ENCODE measurements around the gene BAZ1A. TPM values are rescaled to one million over a fixed set of nuclear protein-coding genes. Genes with fewer than 3 reads are reported as not detected.

BAZ1A gene
- total RNA-seq, 1 donor from 2014 or later, result 39.4 TPM

DNA sequence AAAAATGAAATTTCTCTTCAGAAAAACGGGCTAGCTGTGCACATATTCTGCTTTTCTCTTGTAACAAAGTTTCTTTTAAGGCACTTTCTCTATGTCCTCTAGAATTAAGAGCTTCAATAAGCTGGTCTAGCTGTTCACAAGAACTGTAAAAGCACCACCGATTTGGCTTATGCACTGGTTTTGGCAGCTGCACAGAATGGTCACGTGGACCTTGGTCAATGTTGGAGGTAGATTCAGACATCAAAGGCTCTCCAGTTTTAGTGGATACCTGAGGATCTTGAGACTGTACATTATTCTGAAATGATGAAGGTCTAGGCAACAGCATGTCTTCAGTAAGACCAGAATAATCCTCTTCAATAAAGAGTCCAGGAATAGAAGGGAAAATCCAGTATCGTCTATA is 99.2 kb downstream of the BAZ1A start:
- H3K4me3 ChIP-seq (ENCODE audit: low read depth, low read length), result no peak overlapping the region
- no peak for DNase-seq (ENCODE audit: low read depth)
- TF ChIP-seq, protein P1, sequence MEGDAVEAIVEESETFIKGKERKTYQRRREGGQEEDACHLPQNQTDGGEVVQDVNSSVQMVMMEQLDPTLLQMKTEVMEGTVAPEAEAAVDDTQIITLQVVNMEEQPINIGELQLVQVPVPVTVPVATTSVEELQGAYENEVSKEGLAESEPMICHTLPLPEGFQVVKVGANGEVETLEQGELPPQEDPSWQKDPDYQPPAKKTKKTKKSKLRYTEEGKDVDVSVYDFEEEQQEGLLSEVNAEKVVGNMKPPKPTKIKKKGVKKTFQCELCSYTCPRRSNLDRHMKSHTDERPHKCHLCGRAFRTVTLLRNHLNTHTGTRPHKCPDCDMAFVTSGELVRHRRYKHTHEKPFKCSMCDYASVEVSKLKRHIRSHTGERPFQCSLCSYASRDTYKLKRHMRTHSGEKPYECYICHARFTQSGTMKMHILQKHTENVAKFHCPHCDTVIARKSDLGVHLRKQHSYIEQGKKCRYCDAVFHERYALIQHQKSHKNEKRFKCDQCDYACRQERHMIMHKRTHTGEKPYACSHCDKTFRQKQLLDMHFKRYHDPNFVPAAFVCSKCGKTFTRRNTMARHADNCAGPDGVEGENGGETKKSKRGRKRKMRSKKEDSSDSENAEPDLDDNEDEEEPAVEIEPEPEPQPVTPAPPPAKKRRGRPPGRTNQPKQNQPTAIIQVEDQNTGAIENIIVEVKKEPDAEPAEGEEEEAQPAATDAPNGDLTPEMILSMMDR (conservative IDR thresholded peaks at IDR 0.05; ENCODE audit: low read depth, low read length), result no peak

DNA sequence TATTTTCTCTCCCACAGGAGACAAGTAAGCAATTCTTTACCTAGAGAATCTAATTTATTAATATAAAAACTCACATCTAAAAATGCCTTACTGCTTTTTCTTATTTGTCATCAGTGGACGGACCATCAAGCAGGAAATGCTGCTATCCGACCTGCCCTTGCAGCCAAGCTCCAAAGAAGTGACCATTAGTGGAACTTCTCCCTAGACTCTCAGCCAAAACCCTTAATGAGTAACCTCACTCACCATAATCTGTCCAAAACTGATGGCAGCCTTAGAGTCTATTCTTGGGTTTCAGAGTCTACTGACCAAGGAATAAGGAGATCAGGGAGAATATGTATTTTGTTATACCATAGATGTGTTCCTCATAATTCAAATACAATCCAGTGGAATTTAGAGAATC is 99.8 kb downstream of the BAZ1A start:
- TF ChIP-seq, protein P1 (conservative IDR thresholded peaks at IDR 0.05; ENCODE audit: low read depth, low read length), result no peak
- no peak for DNase-seq (ENCODE audit: low read depth)
- H3K4me3 ChIP-seq (ENCODE audit: low read depth, low read length), result no peak overlapping the region

DNA sequence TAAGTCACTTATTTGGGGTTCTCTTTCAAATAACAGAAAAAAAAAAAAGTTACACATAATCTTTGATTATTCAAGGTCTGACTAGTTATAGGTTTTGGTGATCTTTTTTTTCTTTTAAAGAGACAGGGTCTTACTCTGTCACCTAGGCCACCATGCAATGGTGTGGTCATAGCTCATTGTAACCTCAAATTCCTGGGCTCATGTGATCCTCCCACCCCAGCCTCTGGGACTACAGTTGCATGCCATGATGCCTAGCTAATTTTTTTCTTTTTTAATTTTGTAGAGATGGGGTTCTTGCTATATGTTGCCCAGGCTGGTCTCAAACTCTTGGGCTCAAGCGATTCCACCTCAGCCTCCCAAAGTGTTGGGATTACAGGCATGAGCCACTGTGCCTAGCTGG is 104.3 kb downstream of the BAZ1A start:
- DNase-seq (ENCODE audit: low read depth), result no peak
- TF ChIP-seq, protein P1 (conservative IDR thresholded peaks at IDR 0.05; ENCODE audit: low read depth, low read length), result no peak
- H3K4me3 ChIP-seq (ENCODE audit: low read depth, low read length), result no peak overlapping the region

DNA sequence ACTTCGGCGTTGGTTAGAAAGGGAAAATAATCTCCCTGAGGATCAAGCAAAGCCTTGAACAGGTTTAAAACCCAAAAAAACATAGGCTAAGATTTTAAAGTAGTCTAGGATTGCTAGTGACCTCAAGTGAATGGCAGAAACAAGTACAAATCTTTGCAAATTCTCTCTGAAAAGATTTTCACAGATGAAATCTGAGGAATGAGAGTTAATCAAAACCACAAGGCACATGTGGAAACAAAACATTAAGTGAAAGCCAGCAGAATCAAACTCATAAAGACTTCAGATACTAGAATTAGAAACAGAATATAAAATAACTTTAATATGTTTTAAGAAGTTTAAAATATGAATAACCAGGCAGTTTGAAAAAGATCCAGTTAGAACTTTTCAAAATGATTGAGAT is 108.6 kb downstream of the BAZ1A start:
- DNase-seq (ENCODE audit: low read depth), result no peak
- TF ChIP-seq, protein P1 (conservative IDR thresholded peaks at IDR 0.05; ENCODE audit: low read depth, low read length), result no peak

DNA sequence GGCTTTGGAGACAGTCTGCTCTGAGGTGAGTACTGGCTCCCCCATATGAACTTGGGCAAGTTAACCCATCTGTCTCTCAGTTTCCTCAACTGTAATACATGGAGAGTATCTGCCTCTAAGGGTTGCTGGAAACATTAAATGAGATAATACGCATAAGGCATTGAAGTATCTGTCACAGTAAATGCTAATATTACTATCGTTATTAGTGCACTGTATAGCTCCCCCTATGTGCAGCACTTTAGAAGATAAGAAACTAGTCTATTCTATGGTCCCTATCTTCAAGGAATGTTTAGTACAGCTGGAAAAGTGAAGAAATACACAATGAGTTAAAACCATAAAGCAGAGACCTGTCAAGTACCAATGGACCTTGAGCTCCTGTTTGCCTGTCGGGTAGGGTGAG is 109.1 kb downstream of the BAZ1A start:
- no peak overlapping the region for H3K4me3 ChIP-seq (ENCODE audit: low read depth, low read length)
- no peak for DNase-seq (ENCODE audit: low read depth)

More for the DNA sequence above, 108.6 kb downstream of the BAZ1A start:
- H3K4me3 ChIP-seq (ENCODE audit: low read depth, low read length), result no peak overlapping the region

DNA sequence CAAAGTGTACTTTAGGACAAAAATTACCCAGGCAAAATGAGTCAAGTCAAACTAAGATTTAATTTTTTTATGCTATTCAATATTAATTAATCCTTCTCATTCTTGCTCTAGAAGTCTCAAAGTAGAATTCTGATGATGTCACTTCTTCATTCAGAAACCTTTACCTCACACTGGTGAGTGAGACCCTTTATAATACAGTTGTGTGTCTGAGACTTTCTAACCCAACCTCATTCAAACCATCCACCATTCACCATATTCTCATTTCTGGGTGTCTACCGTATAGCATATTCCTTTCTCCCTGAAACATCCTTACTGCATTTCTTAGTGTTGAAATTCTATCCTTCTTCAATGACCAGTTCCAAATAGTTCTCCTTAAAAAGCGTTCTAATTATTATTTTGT is 119.9 kb downstream of the BAZ1A start:
- no peak for DNase-seq (ENCODE audit: low read depth)
- no peak overlapping the region for H3K4me3 ChIP-seq (ENCODE audit: low read depth, low read length)
- TF ChIP-seq, protein P1 (conservative IDR thresholded peaks at IDR 0.05; ENCODE audit: low read depth, low read length), result no peak

More for the DNA sequence above, 109.1 kb downstream of the BAZ1A start:
- TF ChIP-seq, protein P1 (conservative IDR thresholded peaks at IDR 0.05; ENCODE audit: low read depth, low read length), result peak; percentile 24

DNA sequence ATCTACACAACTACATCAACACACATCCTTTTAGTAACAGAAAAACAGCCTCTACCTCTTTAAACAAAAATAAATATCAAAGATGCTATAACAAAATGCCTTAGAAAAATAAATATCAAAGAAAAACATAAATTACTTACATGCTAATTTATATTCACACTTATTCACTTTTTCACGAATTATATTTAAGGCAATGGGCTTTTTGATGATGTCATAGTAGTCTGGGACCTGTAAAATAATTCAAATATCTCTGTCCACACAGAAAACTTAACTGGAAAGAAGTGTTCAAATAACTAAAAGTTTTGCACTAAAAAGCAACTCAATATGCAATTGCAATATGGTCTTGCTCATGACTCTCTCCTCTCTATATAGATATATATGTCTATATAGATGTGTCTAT is 120.5 kb downstream of the BAZ1A start:
- no peak for DNase-seq (ENCODE audit: low read depth)
- TF ChIP-seq, protein P1 (conservative IDR thresholded peaks at IDR 0.05; ENCODE audit: low read depth, low read length), result no peak
- no peak overlapping the region for H3K4me3 ChIP-seq (ENCODE audit: low read depth, low read length)
